Stomach (tissue), 4 donors: Measurements from ENCODE around the gene DOCK2.

ENCODE experiments used
- CTCF ChIP-seq, 7 experiments: fragments of 450-650 bp in 4 of 7; fragments of 200-600 bp in 3 of 7; sonication (generic) in 3 of 7; IDR thresholded peaks; one replicate each; pipeline ENCODE4 v1.5.1; 2016 to 2019; ENCODE audit warnings: antibody characterized with exemption in 7 of 7, control low read depth in 2 of 7, mild to moderate bottlenecking in 1 of 7
- EP300 ChIP-seq: sonication (generic); formaldehyde crosslinking; IDR thresholded peaks from one replicate; pipeline ENCODE4 v1.6.1; 2017; ENCODE audit warnings: antibody characterized with exemption
- POLR2A ChIP-seq, 4 donors: fragments of 450-650 bp; IDR thresholded peaks; one replicate each; pipeline ENCODE4 v1.6.1; 2016; ENCODE audit warnings: antibody characterized with exemption in 4 of 4, control low read depth in 2 of 4, mild to moderate bottlenecking in 1 of 4, moderate library complexity in 1 of 4
- POLR2AphosphoS5 ChIP-seq, 3 donors: sonication (generic); formaldehyde crosslinking; IDR thresholded peaks; one replicate each; pipeline ENCODE4 v1.6.1; 2016; ENCODE audit warnings: antibody characterized with exemption in 3 of 3

- no peak for TF ChIP-seq CTCF (IDR thresholded peaks at IDR 0.05)
- no peak for TF ChIP-seq POLR2A (IDR thresholded peaks at IDR 0.05)
- no peak for TF ChIP-seq POLR2AphosphoS5 (IDR thresholded peaks at IDR 0.05)
- no peak for TF ChIP-seq EP300
These were observed 494.2 kb downstream of the DOCK2 start for GRCh38 chr5:170131235-170131634.
